K562 (cell line): Measurements from ENCODE around the gene RNF113B. TPM values are rescaled to one million over a fixed set of nuclear protein-coding genes. Genes with fewer than 3 reads are reported as not detected.

Experiments
- ATAC-seq: fragments of 200-7000 bp; cut with Tn5 transposase; 3 replicates; pipeline ENCODE4 v1.9.1; 2020; ENCODE audit warnings: moderate library complexity
- BruUV-seq: library from RNA; stranded (reverse); fragments of 400-500 nt; replicated peaks from 2 replicates; lab custom pipeline; 2021; lab: Mats Ljungman, UMichigan
- CTCF ChIA-PET: fragments of 300-600 bp; formaldehyde crosslinking; extraction: SDS; loops from one replicate; lab custom pipeline; 2021; ENCODE audit warnings: low intra/inter-chr PET ratio; lab: Yijun Ruan, JAX
- POLR2A ChIA-PET: fragments of 300-600, 350-650 bp; sonication (Branson Sonifier 250); formaldehyde crosslinking; extraction: SDS; loops from one replicate; lab custom pipeline; 2021; ENCODE audit warnings: antibody characterized with exemption, inconsistent platforms; lab: Yijun Ruan, JAX
- DNase-seq, 4 experiments: peaks; one replicate each; pipeline versions ENCODE4 v3.0.0 to v3.0.0-alpha.2; 2011 to 2018; ENCODE audit warnings: low spot score in 3 of 4, mixed read lengths in 3 of 4; ENCODE audit errors: extremely low read depth in 1 of 4
- FAIRE-seq: peaks from 2 replicates; lab custom pipeline; 2011; peaks lifted over from hg19 to GRCh38; lab: Jason Lieb, UNC
- H2AFZ ChIP-seq: 2 replicates; pipeline ENCODE4 v1.6.0; 2011; ENCODE audit warnings: low read depth, low read length, control low read depth, inconsistent platforms
- H3K27ac ChIP-seq: fragments of 200-600 bp; 3 replicates; pipeline ENCODE4 v1.8.0; 2011; ENCODE audit warnings: low read depth, mild to moderate bottlenecking, control low read depth, inconsistent platforms, low read length, moderate library complexity, mixed read lengths; ENCODE audit errors: extremely low read depth
- H3K27me3 ChIP-seq, 2 experiments: fragments of 300-600 bp in 1 of 2; 2 replicates in 1 of 2; 3 replicates in 1 of 2; pipeline versions ENCODE4 v1.6.0 to v1.8.0; 2011; ENCODE audit warnings: inconsistent platforms in 2 of 2, low read length in 2 of 2, mild to moderate bottlenecking in 1 of 2, mixed read lengths in 1 of 2, moderate library complexity in 1 of 2; ENCODE audit not compliant: control insufficient read depth in 2 of 2, insufficient read depth in 2 of 2
- H3K36me3 ChIP-seq: fragments of 300-600 bp; 3 replicates; pipeline ENCODE4 v1.8.0; 2011; ENCODE audit warnings: mild to moderate bottlenecking, low read length, inconsistent platforms; ENCODE audit not compliant: control insufficient read depth, insufficient read depth
- H3K4me1 ChIP-seq, 2 experiments: fragments of 200-600 bp in 1 of 2; replicated peaks in 1 of 2; 2 replicates in 1 of 2; 3 replicates in 1 of 2; pipeline versions ENCODE4 v1.5.1 to v1.8.0; 2011; ENCODE audit warnings: inconsistent platforms in 2 of 2, low read length in 2 of 2, mild to moderate bottlenecking in 1 of 2, mixed read lengths in 1 of 2, moderate library complexity in 1 of 2; ENCODE audit not compliant: control insufficient read depth in 2 of 2, insufficient read depth in 2 of 2
- H3K4me2 ChIP-seq: 2 replicates; pipeline ENCODE4 v1.6.1; 2011; ENCODE audit warnings: low read length, control low read depth, inconsistent platforms, mixed read lengths; ENCODE audit not compliant: insufficient read depth
- H3K4me3 ChIP-seq: fragments of 200-600 bp; sonication (generic), shearing (Covaris generic); 2 replicates; pipeline ENCODE4 v1.5.1; 2016; ENCODE audit warnings: control low read depth, inconsistent platforms
- H3K79me2 ChIP-seq: fragments of 200-600 bp; 3 replicates; pipeline ENCODE4 v1.8.0; 2011; ENCODE audit warnings: low read length, inconsistent platforms; ENCODE audit not compliant: control insufficient read depth, insufficient read depth
- H3K9ac ChIP-seq, 2 experiments: 2 replicates each; pipeline versions ENCODE4 v1.6.0 to v1.6.1; 2011; ENCODE audit warnings: low read depth in 2 of 2, low read length in 2 of 2, control low read depth in 1 of 2, inconsistent platforms in 1 of 2, mild to moderate bottlenecking in 1 of 2, mixed read lengths in 1 of 2; ENCODE audit not compliant: insufficient read depth in 1 of 2
- H3K9me1 ChIP-seq: one replicate; pipeline ENCODE4 v1.6.0; 2011; ENCODE audit warnings: inconsistent platforms, mild to moderate bottlenecking, low read length, moderate library complexity; ENCODE audit not compliant: control insufficient read depth, insufficient read depth
- H3K9me3 ChIP-seq: replicated peaks from 2 replicates; pipeline ENCODE4 v1.5.1; 2011; ENCODE audit warnings: low read depth, low read length, inconsistent platforms; ENCODE audit not compliant: control insufficient read depth, insufficient read depth
- H4K20me1 ChIP-seq: replicated peaks from 2 replicates; pipeline ENCODE4 v1.6.1; 2011; ENCODE audit warnings: low read length, inconsistent platforms, mixed read lengths; ENCODE audit not compliant: control insufficient read depth, insufficient read depth
- CLOCK ChIP-seq: fragments of 250-450 bp; sonication (Bioruptor Pico); IDR thresholded peaks from 2 replicates; pipeline ENCODE4 v1.4.0; 2020; ENCODE audit warnings: mild to moderate bottlenecking, moderate library complexity, borderline replicate concordance
- MBD2 ChIP-seq: sonication (generic); IDR thresholded peaks from 2 replicates; pipeline ENCODE4 v1.6.1; 2016; ENCODE audit warnings: low read depth, borderline replicate concordance
- THAP7 ChIP-seq: fragments of 250-450 bp; sonication (Bioruptor Pico); IDR thresholded peaks from 2 replicates; pipeline ENCODE4 v1.5.0; 2021
- ZNF449 ChIP-seq: fragments of 250-450 bp; sonication (Bioruptor Pico); IDR thresholded peaks from 2 replicates; pipeline ENCODE4 v1.8.0; 2022; ENCODE audit warnings: moderate library complexity, mild to moderate bottlenecking, inconsistent platforms
- ZNF780A ChIP-seq: fragments of 250-450 bp; sonication (Bioruptor Pico); IDR thresholded peaks from 2 replicates; pipeline ENCODE4 v1.5.0; 2021; ENCODE audit warnings: mild to moderate bottlenecking
- WGBS: fragments of 100-300 bp; shearing (Covaris generic); methylation state at CpG from one replicate; pipeline ENCODE4 v1.1.6; 2016; ENCODE audit warnings: low coverage, mixed read lengths; ENCODE audit not compliant: insufficient coverage; ENCODE audit errors: missing lambda C conversion rate; 5-methylcytosine and 5-hydroxymethylcytosine counted together
- in situ Hi-C: fragments of 300-500 bp; cut with MboI; formaldehyde crosslinking; loops from 4 replicates; pipeline ENCODE4 v1.15.0; 2018; ENCODE audit warnings: inconsistent platforms, mixed read lengths
- intact Hi-C: fragments of 100-400 bp; cut with micrococcal nuclease; formaldehyde crosslinking; loops from 2 replicates; pipeline ENCODE4 v1.14.2; 2022
- polyA plus RNA-seq, 8 experiments: library from polyadenylated mRNA; depleted of rRNA in 4 of 8; stranded (reverse) in 5 of 8; unstranded in 3 of 8; fragments of >200 nt; fragmentation: Nextera tagmentation in 2 of 8; fragmentation: Illumina TruSeq in 1 of 8; extraction: Ambion mirVana in 2 of 8; extraction: Trizol in 1 of 8; gene quantifications; 2 replicates each; pipeline versions ENCODE4 v1.2.1 to v1.2.3, GENCODE V29; 2011 to 2014; ENCODE audit warnings: inconsistent platforms in 1 of 8, missing spikeins in 1 of 8
- total RNA-seq, 7 experiments: library from RNA; depleted of rRNA in 6 of 7; stranded (reverse); fragments of >200 nt in 6 of 7; fragmentation: Illumina TruSeq in 2 of 7; extraction: Trizol in 2 of 7; gene quantifications; 2 replicates each; pipeline versions ENCODE4 v1.2.1 to v1.2.3, GENCODE V29; 2011 to 2021; ENCODE audit warnings: low replicate concordance in 1 of 7

The RNF113B gene
- total and polyA plus RNA-seq, 9 of the 15 experiments (the other 6 are each of a cell fraction or from before 2014, with no cell fraction given): 0.09 TPM; not detected in 8

GRCh38 chr13:98199480-98199879 is 22.4 kb upstream of the RNF113B start:
- ChIA-PET CTCF (no interaction called here), POLR2A (no interaction called here)
- no peaks in the 10 kb centered on the region for H3K4me1 ChIP-seq
- FAIRE-seq: no peak
- BruUV-seq: no TSS peak
- H3K9ac ChIP-seq: no peak overlapping the region
- no peaks in the 10 kb centered on the region for H3K36me3 ChIP-seq
- DNase-seq: no peak
- intact Hi-C loops: no loop called here
- no peak overlapping the region for H2AFZ ChIP-seq
- no peaks in the 10 kb centered on the region for H3K9me3 ChIP-seq
- TF ChIP-seq ZNF449 (CRISPR knock-in tag) (no peak), THAP7 (CRISPR knock-in tag) (no peak), ZNF780A (CRISPR knock-in tag) (no peak)
- no peaks in the 10 kb centered on the region for H3K79me2 ChIP-seq
- in situ Hi-C loops: no loop called here
- no peak overlapping the region for H3K4me2 ChIP-seq
- ATAC-seq: no peak
- no peak overlapping the region for H3K27ac ChIP-seq
- 0% methylated on average over 4 of the region's 4 CpGs for WGBS
- H4K20me1 ChIP-seq: no peaks in the 10 kb centered on the region
- H3K4me3 ChIP-seq: no peak overlapping the region
- H3K9me1 ChIP-seq: no peaks in the 10 kb centered on the region
- H3K27me3 ChIP-seq: no peaks in the 10 kb centered on the region; a peak in 3 of 5 replicates

- ATAC-seq (no peak), FAIRE-seq (no peak), DNase-seq (no peak)
- ChIA-PET CTCF (no interaction called here), POLR2A (no interaction called here)
- intact Hi-C loops (no loop called here), in situ Hi-C loops (no loop called here)
- no peaks in the 10 kb centered on the region for H3K9me1 ChIP-seq
- H3K27me3 ChIP-seq: no peaks in the 10 kb centered on the region; a peak in 3 of 5 replicates
- no peak overlapping the region for H3K27ac ChIP-seq
- H4K20me1 ChIP-seq: no peaks in the 10 kb centered on the region
- no peak for TF ChIP-seq MBD2
- TF ChIP-seq CLOCK (CRISPR knock-in tag): no peak
- H3K9ac ChIP-seq: no peak overlapping the region
- H2AFZ ChIP-seq: no peak overlapping the region
- no TSS peak for BruUV-seq
- H3K4me2 ChIP-seq: no peak overlapping the region
- WGBS: 0% methylated on average over 2 of the region's 4 CpGs
- H3K79me2 ChIP-seq: no peaks in the 10 kb centered on the region
- no peaks in the 10 kb centered on the region for H3K36me3 ChIP-seq
- no peaks in the 10 kb centered on the region for H3K9me3 ChIP-seq
- H3K4me1 ChIP-seq: no peaks in the 10 kb centered on the region
- no peak overlapping the region for H3K4me3 ChIP-seq
Observed at GRCh38 chr13:98198683-98199082, 21.6 kb upstream of the RNF113B start.
